Measurements from ENCODE around the gene STT3B. TPM values are rescaled to one million over a fixed set of nuclear protein-coding genes. Genes with fewer than 3 reads are reported as not detected.

STT3B gene
- total and polyA plus RNA-seq, 2 of the 13 experiments (the other 11 are each of a cell fraction or from before 2014, with no cell fraction given), result 85.0 to 205 TPM

DNA sequence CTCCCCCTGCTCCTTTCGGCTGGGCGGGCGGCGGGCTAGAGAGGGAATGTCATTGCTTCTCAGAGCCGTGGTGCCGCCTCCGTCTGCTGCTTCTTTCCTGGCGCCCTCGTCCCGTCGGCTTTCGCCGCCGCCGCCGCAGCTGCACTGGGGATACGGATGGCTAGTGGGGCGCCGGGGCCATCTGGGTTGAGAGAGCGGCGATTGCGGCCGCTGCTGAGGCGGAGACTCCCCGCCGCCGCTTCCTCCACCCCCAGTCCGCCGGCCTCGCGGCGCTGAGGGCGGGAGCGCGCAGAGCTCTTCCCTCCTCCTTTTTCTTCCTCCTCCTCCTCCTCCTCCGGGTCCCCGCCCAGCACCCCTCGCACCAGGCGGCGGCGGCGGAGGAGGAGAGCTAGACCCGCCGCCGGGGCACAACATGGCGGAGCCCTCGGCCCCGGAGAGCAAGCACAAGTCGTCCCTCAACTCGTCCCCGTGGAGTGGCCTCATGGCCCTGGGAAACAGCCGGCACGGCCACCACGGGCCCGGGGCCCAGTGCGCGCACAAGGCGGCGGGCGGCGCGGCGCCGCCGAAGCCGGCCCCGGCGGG lies at the start of gene STT3B (continued):
- TF ChIP-seq ZNF546 (CRISPR knock-in tag; conservative IDR thresholded peaks at IDR 0.05) (no peak), PCBP1 (IDR thresholded peaks at IDR 0.05; ENCODE audit: borderline replicate concordance, low read depth, low read length) (no peak), TP53 (CRISPR knock-in tag; conservative IDR thresholded peaks at IDR 0.05) (no peak), ETV5 (CRISPR knock-in tag; IDR thresholded peaks at IDR 0.05; ENCODE audit: borderline replicate concordance) (no peak), DNMT1 (CRISPR knock-in tag; IDR thresholded peaks at IDR 0.05) (no peak), REL (CRISPR knock-in tag; conservative IDR thresholded peaks at IDR 0.05) (peak; percentile 77; the same call in 1 of the 2 replicates)
- TF ChIP-seq, protein P1, sequence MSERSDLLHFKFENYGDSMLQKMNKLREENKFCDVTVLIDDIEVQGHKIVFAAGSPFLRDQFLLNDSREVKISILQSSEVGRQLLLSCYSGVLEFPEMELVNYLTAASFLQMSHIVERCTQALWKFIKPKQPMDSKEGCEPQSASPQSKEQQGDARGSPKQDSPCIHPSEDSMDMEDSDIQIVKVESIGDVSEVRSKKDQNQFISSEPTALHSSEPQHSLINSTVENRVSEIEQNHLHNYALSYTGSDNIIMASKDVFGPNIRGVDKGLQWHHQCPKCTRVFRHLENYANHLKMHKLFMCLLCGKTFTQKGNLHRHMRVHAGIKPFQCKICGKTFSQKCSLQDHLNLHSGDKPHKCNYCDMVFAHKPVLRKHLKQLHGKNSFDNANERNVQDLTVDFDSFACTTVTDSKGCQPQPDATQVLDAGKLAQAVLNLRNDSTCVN (CRISPR knock-in tag; IDR thresholded peaks at IDR 0.05; ENCODE audit: borderline replicate concordance), result no peak
- TF ChIP-seq, protein P2, sequence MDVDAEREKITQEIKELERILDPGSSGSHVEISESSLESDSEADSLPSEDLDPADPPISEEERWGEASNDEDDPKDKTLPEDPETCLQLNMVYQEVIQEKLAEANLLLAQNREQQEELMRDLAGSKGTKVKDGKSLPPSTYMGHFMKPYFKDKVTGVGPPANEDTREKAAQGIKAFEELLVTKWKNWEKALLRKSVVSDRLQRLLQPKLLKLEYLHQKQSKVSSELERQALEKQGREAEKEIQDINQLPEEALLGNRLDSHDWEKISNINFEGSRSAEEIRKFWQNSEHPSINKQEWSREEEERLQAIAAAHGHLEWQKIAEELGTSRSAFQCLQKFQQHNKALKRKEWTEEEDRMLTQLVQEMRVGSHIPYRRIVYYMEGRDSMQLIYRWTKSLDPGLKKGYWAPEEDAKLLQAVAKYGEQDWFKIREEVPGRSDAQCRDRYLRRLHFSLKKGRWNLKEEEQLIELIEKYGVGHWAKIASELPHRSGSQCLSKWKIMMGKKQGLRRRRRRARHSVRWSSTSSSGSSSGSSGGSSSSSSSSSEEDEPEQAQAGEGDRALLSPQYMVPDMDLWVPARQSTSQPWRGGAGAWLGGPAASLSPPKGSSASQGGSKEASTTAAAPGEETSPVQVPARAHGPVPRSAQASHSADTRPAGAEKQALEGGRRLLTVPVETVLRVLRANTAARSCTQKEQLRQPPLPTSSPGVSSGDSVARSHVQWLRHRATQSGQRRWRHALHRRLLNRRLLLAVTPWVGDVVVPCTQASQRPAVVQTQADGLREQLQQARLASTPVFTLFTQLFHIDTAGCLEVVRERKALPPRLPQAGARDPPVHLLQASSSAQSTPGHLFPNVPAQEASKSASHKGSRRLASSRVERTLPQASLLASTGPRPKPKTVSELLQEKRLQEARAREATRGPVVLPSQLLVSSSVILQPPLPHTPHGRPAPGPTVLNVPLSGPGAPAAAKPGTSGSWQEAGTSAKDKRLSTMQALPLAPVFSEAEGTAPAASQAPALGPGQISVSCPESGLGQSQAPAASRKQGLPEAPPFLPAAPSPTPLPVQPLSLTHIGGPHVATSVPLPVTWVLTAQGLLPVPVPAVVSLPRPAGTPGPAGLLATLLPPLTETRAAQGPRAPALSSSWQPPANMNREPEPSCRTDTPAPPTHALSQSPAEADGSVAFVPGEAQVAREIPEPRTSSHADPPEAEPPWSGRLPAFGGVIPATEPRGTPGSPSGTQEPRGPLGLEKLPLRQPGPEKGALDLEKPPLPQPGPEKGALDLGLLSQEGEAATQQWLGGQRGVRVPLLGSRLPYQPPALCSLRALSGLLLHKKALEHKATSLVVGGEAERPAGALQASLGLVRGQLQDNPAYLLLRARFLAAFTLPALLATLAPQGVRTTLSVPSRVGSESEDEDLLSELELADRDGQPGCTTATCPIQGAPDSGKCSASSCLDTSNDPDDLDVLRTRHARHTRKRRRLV (CRISPR knock-in tag; IDR thresholded peaks at IDR 0.05), result no peak
